HG03103 (cell line): Measurements from ENCODE around the gene SLC2A1.

ENCODE experiments used
- ATAC-seq: cut with Tn5 transposase; IDR thresholded peaks from one replicate; pipeline ENCODE4 v1.9.1; 2021; ENCODE audit warnings: low read depth; ENCODE audit not compliant: unreplicated experiment

Gene SLC2A1

GRCh38 chr1:42944246-42944928 lies 14.3 kb downstream of the SLC2A1 start:
- ATAC-seq = no peak

DNA sequence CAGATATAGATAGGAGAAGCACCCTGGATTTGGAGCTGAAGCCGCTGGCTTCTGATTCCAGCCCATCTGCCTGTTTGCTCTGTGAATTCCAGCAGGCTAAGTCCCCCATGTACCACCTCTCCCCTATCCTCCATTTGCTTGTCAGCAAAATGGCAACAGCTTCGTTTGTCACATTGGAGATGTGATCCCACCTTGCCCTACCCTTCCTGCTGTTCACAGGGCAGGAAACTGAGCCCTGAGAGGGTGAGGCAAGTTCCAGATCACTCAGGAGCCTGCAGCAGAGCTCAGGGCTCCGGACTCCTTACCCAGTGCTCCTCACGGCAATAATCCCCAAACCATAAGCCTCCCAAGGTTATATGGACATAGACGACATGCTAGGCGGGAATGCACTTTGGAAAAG lies 14.9 kb downstream of the SLC2A1 start:
- no peak for ATAC-seq

- ATAC-seq = no peak
Measured at GRCh38 chr1:42943166-42943565, 15.5 kb downstream of the SLC2A1 start.

DNA sequence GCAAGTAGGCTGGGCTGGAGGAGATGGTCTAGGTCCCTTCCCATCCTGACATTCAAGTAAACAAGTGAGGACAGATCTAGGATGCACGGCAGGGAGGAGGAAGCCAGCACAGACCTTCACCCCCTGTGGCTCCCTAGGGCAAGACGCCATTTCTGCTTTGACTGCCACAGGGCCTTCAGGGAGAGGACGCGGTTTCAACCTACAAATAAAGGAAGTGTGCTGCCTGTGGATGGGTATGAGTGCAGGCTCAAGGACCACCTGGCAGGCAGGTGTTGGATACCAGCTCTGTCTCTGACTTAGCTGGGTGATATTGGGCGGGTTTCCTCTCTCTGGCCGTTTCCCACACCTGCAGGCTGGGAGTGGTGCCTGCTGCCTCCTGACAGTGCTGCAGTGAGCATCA lies 16.2 kb downstream of the SLC2A1 start:
- ATAC-seq = no peak

DNA sequence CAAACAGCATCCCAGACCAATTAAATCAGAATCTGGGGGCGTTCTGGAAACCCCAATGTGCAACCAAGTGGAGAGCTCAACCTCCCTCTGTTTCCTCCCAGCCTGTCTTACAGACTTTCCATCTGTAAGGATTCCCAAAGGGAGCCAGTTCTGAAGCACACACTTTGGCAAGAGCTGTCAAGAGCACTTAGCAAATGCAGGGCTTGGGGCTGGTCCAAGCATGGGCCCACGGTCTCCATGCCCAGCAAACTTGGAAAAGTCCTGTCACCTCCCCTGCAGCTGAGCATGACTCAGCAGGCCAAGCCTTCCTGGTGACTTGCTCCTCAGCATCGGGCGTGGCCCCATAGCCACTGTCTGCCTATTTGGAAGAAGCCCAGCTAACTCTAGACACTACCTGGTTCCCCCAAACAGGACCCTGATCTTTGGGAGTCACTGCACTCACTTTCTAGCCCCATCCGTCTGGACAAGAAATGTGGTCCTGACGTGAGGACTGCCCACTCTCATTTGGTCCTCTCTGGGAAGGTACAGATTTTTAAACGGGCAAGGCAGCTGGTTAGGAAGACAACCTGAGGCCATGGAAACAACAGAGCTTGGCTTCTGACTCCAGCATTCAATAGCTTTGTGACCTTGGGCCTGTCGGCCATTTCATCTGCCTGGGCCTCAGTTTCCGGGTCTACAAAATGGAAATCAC lies 16.9 kb downstream of the SLC2A1 start:
- ATAC-seq = no peak

GRCh38 chr1:42940851-42941639 lies 17.6 kb downstream of the SLC2A1 start:
- ATAC-seq = no peak

- ATAC-seq = no peak
Measured at GRCh38 chr1:42938645-42939615, 19.7 kb downstream of the SLC2A1 start.

DNA sequence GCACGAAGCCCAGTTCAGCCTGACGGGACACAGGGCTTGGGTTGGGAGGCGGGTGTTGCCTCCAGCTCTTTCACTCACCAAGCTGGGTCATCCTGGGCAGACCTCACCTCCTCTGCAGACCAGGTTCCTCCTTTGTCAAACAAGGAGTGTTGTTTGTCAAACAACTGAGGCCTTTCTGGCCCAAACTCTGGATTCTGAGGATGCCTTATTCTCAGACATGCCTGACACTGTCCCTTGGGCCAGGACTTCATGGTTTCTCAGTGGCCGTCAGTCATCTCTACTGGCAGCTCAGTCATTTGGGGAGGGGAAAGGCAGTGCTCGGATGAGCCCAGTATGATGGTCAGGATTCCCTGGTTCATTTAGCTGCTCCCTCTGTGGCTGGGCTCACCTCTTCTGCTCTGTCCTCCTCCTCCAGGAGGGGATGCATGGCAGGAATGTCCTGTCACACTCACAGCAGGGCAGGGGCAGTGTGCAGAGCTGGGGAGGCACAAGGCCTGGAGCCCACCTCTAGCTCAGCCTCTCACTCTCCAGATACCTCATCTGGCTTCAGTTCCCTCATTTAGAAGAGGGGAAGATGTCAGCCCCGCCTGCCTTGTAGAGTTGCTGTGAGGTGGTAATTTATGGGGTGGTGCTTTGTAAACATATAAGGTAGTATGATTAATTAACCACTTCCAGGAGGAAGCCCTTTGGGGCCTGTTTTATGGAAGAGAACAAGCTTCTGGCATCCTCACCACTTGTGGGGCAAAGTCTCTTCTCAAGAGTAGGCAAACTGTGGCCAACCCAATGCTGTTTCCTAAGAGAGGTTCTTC lies 20.6 kb downstream of the SLC2A1 start:
- no peak for ATAC-seq

DNA sequence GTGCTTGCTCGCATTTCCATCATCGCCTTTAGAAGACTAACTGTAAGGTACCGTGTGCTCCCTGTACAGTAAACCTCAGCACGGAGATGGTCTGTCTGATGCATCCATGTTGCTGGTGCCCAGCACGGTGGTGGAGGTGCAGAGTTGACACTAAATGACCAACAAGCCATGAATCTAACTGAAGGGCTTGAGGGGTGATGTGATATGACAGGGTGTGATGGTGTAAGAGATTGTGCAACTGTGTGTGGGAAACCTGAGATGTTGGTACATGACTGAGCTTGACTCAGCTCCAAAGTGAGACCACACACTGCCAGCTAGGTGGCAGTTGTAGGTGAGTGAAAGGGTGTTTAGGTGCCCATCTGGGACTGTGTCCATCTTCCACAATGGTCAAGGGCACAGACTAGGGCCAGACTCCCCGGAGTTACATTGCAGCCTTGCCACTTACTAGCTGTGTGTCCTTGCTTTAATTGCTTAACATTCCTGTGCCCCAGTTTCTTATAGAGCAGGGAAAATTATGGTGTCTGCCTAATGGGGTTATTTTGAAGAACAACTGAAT lies 21.4 kb downstream of the SLC2A1 start:
- no peak for ATAC-seq

DNA sequence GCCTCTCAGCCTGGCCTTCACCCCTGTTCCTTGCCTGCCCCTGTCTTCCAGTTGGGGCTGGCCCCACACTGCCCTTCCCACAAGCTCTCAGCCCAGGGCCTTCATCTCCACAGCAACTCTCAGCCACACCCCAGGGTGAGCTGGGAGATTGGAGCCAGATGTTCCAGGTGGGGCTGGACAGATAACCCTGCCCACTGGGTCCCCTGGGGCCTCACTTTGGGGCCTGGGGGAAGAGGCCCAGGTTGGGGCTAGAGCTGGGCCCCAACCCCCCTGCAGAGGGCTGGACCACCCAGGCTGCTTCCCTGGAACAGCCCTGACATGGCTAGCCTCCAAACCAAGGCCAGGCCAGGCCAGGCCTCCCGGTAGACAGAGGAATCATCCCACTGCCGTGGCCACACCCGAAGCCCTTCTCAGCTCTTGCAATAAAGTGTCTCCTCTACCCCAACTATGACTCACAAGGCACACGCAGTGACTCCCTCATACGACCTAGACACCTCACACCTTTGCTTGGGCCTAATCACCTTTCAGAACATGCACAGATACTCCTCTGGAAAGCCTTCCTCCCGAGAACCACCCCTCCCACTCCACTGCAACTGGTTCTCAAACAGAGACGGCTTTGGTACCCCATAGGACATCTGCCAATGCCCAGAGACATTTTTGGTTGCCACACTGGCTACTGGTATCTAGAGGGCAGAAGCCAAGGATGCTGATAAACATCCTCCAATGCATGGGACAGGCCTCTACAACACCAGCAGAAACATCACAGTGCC lies 22.2 kb downstream of the SLC2A1 start:
- ATAC-seq = no peak

DNA sequence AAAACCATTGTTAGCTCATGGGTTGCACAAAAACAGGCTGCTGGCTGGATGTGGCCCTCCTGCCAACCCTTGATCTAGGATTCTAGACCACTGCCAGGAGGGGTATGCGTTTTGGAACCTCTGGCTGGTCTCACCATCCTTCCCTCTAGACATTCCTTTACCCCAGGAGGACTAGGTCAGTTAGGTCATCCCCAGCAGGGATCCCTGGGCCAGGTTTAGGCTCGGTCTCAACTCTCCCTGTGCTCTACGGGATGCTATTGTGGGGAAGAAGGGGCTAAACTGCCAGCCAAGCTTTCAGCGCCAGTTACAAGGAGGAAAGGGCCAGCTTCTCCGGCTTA lies 22.7 kb downstream of the SLC2A1 start:
- ATAC-seq = no peak

- no peak for ATAC-seq
Measured at GRCh38 chr1:42935313-42935895, 23.3 kb downstream of the SLC2A1 start.

- ATAC-seq = no peak
Measured at GRCh38 chr1:42934541-42935312, 23.9 kb downstream of the SLC2A1 start.

GRCh38 chr1:42933610-42934491 lies 24.8 kb downstream of the SLC2A1 start:
- no peak for ATAC-seq

DNA sequence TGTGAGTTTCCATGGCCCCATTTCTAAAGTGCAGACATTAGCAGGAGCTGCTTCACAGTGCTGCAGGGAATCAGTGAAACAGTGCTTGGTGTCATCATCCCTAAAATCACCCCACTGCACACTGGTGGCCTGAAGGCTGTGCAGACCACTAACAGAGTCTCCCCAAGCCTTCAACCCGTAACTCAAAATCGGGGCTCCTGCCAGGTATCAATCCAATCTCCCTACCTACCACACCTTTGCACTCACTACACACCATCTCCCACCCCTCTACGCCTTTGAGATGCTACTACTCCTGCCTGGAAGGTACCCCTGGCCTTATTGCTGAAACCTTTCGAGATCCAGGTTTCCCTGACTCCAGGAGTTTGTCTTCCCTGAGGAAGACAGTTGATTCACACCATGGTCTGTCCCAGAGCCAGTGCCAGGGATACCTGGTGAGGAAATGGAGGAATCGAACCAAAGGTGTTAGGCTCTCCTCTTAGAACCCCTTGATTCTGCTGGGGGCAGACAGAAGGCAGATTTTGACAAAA lies 25.5 kb downstream of the SLC2A1 start:
- no peak for ATAC-seq

GRCh38 chr1:42932442-42932941 lies 26.2 kb downstream of the SLC2A1 start:
- ATAC-seq = no peak
